ENCODE measurements around the gene MYL12A. TPM values are rescaled to one million over a fixed set of nuclear protein-coding genes. Genes with fewer than 3 reads are reported as not detected.

Gene MYL12A
- total and polyA plus RNA-seq, 3 experiments from 2014 or later: 338 to 3,038 (median 348) TPM

DNA sequence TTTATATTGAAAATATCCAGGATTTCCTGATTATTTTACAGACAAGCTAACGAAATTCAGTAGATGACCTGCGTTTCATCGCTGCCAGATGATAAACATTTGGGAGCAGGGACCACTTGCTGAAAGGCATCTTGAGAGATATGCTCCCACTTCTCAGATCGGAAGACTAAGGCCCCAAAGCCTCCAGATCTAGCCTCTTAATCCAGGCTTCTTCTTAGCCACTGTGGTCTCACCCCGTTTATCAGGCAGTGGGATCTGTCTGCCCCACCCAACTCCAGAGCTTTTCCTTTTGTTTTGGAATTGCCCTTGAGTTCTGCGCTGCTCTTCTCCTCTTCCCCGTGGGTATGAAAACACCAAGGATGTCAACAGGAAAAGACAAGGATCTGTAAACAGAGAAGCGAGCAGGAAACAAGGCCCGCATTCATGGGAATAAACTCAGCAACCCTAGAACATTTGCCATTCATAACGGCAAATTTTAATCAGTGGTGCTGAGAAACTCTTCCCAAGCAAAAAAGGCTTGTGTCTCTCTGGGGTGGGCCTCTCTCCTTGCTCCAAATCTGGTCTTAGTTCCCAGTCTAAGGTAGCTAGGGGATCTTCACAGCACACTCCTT lies 35.8 kb downstream of the MYL12A start:
- peaks cover 0 to 9% (median 2%) of the 10 kb centered on the region in 3 donors for H3K36me3 Mint-ChIP-seq
- H3K27me3 ChIP-seq (ENCODE audit: insufficient read depth, low read length, poor library complexity, severe bottlenecking): no peaks in the 10 kb centered on the region
- CTCF ChIA-PET: interaction anchor here (1.2 to 8.6 kb wide), 8 partner anchors 12 to 712 kb away, joined by 3 to 113 read pairs (median 8); no protein-coding TSS in a partner anchor
- peaks cover 0 to 2% (median 0%) of the 10 kb centered on the region in 5 donors for H3K9me3 Mint-ChIP-seq
- no peaks in the 10 kb centered on the region for H3K36me3 ChIP-seq (ENCODE audit: insufficient read depth, low read length)
- no peak overlapping the region for H3K27ac Mint-ChIP-seq
- no peaks in the 10 kb centered on the region for H3K9me3 ChIP-seq (ENCODE audit: low read length)
- POLR2A ChIA-PET: no interaction called here
- H3K4me3 Mint-ChIP-seq: no peak overlapping the region
- no peaks in the 10 kb centered on the region for H3K4me1 Mint-ChIP-seq
- DNase-seq: no peak
- peaks cover 0 to 2% of the 10 kb centered on the region in 2 donors for H3K27me3 Mint-ChIP-seq
- no peak overlapping the region for H3K27ac ChIP-seq (ENCODE audit: low read depth, low read length)
- no peak overlapping the region for H3K4me3 ChIP-seq (ENCODE audit: low read length)
- H3K4me1 ChIP-seq (ENCODE audit: insufficient read depth, low read length): no peaks in the 10 kb centered on the region

DNA sequence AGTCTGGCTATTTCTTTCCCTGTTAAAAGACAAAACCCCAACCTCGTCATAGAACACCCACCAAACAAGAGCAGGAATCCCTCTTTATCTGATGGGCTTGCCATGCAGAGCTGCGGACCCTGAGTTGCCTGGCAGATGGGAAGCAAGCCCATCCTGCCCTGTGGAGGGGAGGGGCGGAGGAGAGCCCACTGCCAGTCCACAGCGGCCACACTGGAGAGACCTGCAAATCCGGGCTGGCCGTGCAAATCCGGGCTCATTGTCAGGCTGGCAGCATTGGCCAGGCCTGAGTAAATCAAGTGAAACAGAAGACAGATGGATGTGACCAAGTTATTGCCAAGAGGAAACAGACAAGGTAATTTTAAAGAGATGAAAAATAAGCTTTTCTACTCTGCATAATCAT lies 36.3 kb downstream of the MYL12A start:
- DNase-seq: no peak
- Histone ChIP-seq H3K36me3 (ENCODE audit: insufficient read depth, low read length) (no peaks in the 10 kb centered on the region), H3K9me3 (ENCODE audit: low read length) (no peaks in the 10 kb centered on the region), H3K27ac (ENCODE audit: low read depth, low read length) (no peak overlapping the region), H3K4me3 (ENCODE audit: low read length) (no peak overlapping the region), H3K27me3 (ENCODE audit: insufficient read depth, low read length, poor library complexity, severe bottlenecking) (no peaks in the 10 kb centered on the region), H3K4me1 (ENCODE audit: insufficient read depth, low read length) (no peaks in the 10 kb centered on the region)
- Mint-ChIP-seq H3K9me3 (peaks cover 0 to 2% (median 0%) of the 10 kb centered on the region in 5 donors), H3K27ac (no peak overlapping the region), H3K27me3 (peaks cover 0 to 2% of the 10 kb centered on the region in 2 donors), H3K4me1 (no peaks in the 10 kb centered on the region), H3K4me3 (no peak overlapping the region), H3K36me3 (peaks cover 0 to 4% (median 2%) of the 10 kb centered on the region in 3 donors)
- ChIA-PET POLR2A (interaction anchor here (0.5 kb wide), 1 partner anchor 318 kb away, joined by 3 read pairs; no protein-coding TSS in a partner anchor), CTCF (interaction anchor here (1.3 to 8.6 kb wide), 6 partner anchors 14 to 711 kb away, joined by 3 to 113 read pairs (median 10); no protein-coding TSS in a partner anchor)

DNA sequence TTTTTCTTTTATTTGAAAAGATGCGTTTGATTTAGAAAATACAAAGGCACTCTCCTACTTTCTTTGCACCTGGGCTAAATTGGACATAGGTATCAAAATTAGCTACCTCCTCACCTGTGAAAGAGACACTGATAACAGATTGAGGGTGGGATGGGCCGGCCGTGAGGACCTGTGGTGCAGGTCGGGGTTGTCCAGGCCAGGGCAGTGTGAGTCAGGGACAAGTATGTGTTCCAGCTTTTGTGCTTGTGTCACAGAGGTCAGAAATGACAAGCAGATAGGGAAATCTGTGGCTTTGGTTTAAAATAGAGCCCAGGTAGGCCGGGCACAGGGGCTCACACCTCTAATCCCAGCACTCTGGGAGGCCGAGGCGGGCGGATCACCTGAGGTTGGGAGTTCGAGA lies 36.9 kb downstream of the MYL12A start:
- Mint-ChIP-seq H3K36me3 (no peaks in the 10 kb centered on the region), H3K9me3 (peaks cover 0 to 2% (median 0%) of the 10 kb centered on the region in 5 donors), H3K27ac (peak overlapping the region in 1 of 8 donors; percentile 47), H3K4me1 (no peaks in the 10 kb centered on the region), H3K27me3 (peaks cover 0 to 2% of the 10 kb centered on the region in 2 donors), H3K4me3 (no peak overlapping the region)
- Histone ChIP-seq H3K4me3 (ENCODE audit: low read length) (no peak overlapping the region), H3K27ac (ENCODE audit: low read depth, low read length) (no peak overlapping the region), H3K9me3 (ENCODE audit: low read length) (no peaks in the 10 kb centered on the region), H3K27me3 (ENCODE audit: insufficient read depth, low read length, poor library complexity, severe bottlenecking) (no peaks in the 10 kb centered on the region), H3K4me1 (ENCODE audit: insufficient read depth, low read length) (no peaks in the 10 kb centered on the region), H3K36me3 (ENCODE audit: insufficient read depth, low read length) (no peaks in the 10 kb centered on the region)
- ChIA-PET CTCF (interaction anchor here (1.3 to 8.6 kb wide), 3 partner anchors 13 to 381 kb away, joined by 3 to 113 read pairs (median 22); no protein-coding TSS in a partner anchor), POLR2A (interaction anchor here (0.5 kb wide), 1 partner anchor 318 kb away, joined by 3 read pairs; no protein-coding TSS in a partner anchor)
- no peak for DNase-seq

DNA sequence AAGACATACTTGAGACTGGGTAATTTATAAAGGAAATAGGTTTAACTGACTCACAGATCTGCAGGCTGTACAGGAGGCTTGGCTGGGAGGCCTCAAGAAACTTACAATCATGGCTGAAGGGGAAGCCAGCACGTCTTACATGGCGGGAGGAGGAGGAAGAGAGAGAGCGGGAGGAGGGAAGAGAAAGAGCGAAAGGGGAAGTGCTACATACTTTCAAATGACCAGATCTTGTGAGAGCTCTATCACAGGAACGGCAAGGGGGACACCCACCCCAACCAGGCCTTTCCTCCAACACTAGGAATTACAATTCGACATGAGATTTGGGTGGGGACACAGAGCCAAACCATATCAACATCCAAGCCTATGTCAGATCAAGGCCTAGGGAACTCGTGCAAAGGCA lies 38.6 kb downstream of the MYL12A start:
- ChIA-PET POLR2A (interaction anchor here (0.8 kb wide), 1 partner anchor 310 kb away, joined by 4 read pairs; no protein-coding TSS in a partner anchor), CTCF (interaction anchor here (1.6 to 8.6 kb wide), 2 partner anchors 11 to 379 kb away, joined by 9 to 113 read pairs; no protein-coding TSS in a partner anchor)
- H3K27me3 Mint-ChIP-seq: peaks cover 2 to 4% of the 10 kb centered on the region in 2 donors
- H3K36me3 Mint-ChIP-seq: peaks cover 0 to 8% (median 0%) of the 10 kb centered on the region in 3 donors
- Histone ChIP-seq H3K27me3 (ENCODE audit: insufficient read depth, low read length, poor library complexity, severe bottlenecking) (no peaks in the 10 kb centered on the region), H3K27ac (ENCODE audit: low read depth, low read length) (no peak overlapping the region), H3K4me1 (ENCODE audit: insufficient read depth, low read length) (no peaks in the 10 kb centered on the region), H3K4me3 (ENCODE audit: low read length) (no peak overlapping the region), H3K36me3 (ENCODE audit: insufficient read depth, low read length) (no peaks in the 10 kb centered on the region), H3K9me3 (ENCODE audit: low read length) (no peaks in the 10 kb centered on the region)
- no peak overlapping the region for H3K27ac Mint-ChIP-seq
- H3K4me3 Mint-ChIP-seq: no peak overlapping the region
- no peaks in the 10 kb centered on the region for H3K4me1 Mint-ChIP-seq
- DNase-seq: no peak
- peaks cover 2 to 11% (median 8%) of the 10 kb centered on the region in 5 donors for H3K9me3 Mint-ChIP-seq

DNA sequence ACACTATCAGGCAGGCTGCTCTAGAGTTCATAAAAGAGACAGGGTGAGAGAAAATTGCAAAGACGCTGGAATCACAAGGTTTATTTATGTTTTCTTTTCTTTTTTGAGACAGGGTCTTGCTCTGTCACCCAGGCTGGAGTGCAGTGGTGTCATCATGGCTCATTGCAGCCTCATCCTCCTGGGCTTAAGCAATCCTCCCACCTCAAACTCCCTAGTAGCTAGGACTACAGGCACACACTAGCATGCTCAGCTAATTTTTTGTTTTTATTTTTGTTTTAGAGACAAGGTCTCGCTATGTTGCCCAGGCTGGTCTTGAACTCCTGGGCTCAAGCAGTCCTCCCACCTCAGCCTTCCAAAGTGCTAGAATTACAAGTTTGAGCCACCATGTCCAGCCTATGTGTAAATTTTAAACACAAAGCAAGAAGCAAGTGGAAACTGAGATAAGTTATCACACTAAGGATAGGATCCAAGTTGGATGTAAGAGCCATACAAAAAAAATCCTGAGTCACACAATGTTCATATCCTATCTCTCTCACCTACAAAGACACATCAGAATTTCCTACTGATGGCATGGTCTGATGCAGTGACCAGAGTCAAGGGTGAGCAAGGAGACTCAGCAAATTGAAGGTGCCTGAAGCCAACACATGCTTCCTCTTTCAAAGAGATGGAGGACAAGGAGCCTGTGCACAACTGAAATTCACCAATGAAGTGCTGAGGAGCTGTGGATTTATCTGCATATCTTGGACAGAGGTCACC lies 45.8 kb downstream of the MYL12A start:
- H3K27me3 Mint-ChIP-seq: peaks cover 4 to 5% of the 10 kb centered on the region in 2 donors
- Histone ChIP-seq H3K4me1 (ENCODE audit: insufficient read depth, low read length) (peaks cover 12% of the 10 kb centered on the region), H3K27me3 (ENCODE audit: insufficient read depth, low read length, poor library complexity, severe bottlenecking) (no peaks in the 10 kb centered on the region), H3K36me3 (ENCODE audit: insufficient read depth, low read length) (no peaks in the 10 kb centered on the region), H3K9me3 (ENCODE audit: low read length) (no peaks in the 10 kb centered on the region), H3K27ac (ENCODE audit: low read depth, low read length) (no peak overlapping the region), H3K4me3 (ENCODE audit: low read length) (no peak overlapping the region)
- H3K4me1 Mint-ChIP-seq: peaks cover 8 to 12% (median 11%) of the 10 kb centered on the region in 3 donors
- H3K9me3 Mint-ChIP-seq: peaks cover 13 to 22% (median 13%) of the 10 kb centered on the region in 5 donors
- ChIA-PET POLR2A (no interaction called here), CTCF (interaction anchor here (1.5 kb wide), 1 partner anchor 373 kb away, joined by 3 read pairs; no protein-coding TSS in a partner anchor)
- H3K27ac Mint-ChIP-seq: no peak overlapping the region
- DNase-seq: no peak
- H3K4me3 Mint-ChIP-seq: peak overlapping the region in 1 of 7 donors; percentile 6
- H3K36me3 Mint-ChIP-seq: peaks cover 0 to 24% (median 3%) of the 10 kb centered on the region in 3 donors

DNA sequence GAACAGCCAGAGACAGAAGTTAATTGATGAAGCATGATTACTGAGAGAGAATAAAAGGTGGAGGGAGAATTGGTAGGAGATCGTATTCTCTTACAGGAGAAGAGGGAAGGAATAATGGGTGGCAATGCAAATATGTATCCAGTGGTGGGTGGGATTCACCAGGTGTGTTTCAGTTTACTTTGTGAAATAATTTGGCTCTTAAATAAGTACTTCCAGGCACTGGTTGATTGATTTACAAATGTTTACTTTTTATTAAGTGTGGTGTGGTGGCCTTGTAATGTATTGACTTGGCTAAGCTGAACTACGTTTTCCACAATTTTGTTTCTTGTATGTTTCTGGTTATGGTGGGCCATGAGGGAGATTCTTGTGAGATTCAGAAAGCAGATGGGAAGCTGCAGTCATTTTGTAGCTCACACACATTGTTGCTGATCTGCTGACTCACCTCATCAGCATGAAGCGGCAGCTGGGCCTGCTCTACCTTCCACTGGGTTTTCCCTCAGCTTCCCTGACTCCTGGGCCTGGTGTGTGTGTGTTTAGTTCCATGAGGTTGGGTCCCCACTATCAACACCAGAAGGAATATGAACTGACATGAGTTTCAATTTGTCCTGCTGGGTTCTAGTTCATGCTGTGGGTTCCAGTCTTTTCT lies 47.0 kb downstream of the MYL12A start:
- peaks cover 8 to 12% (median 11%) of the 10 kb centered on the region in 3 donors for H3K4me1 Mint-ChIP-seq
- Histone ChIP-seq H3K9me3 (ENCODE audit: low read length) (no peaks in the 10 kb centered on the region), H3K36me3 (ENCODE audit: insufficient read depth, low read length) (no peaks in the 10 kb centered on the region), H3K4me1 (ENCODE audit: insufficient read depth, low read length) (peaks cover 12% of the 10 kb centered on the region), H3K27me3 (ENCODE audit: insufficient read depth, low read length, poor library complexity, severe bottlenecking) (peaks cover 5% of the 10 kb centered on the region), H3K27ac (ENCODE audit: low read depth, low read length) (no peak overlapping the region), H3K4me3 (ENCODE audit: low read length) (no peak overlapping the region)
- H3K36me3 Mint-ChIP-seq: peaks cover 0 to 24% (median 3%) of the 10 kb centered on the region in 3 donors
- peak overlapping the region in 2 of 7 donors; percentile 15 to 53 for H3K4me3 Mint-ChIP-seq
- peak overlapping the region in 1 of 8 donors; percentile 21 for H3K27ac Mint-ChIP-seq
- ChIA-PET POLR2A (no interaction called here), CTCF (interaction anchor here (1.3 to 2.1 kb wide), 4 partner anchors 12 to 372 kb away, joined by 3 to 6 read pairs (median 5); no protein-coding TSS in a partner anchor)
- peaks cover 5 to 13% of the 10 kb centered on the region in 2 donors for H3K27me3 Mint-ChIP-seq
- peaks cover 13 to 25% (median 15%) of the 10 kb centered on the region in 5 donors for H3K9me3 Mint-ChIP-seq
- no peak for DNase-seq

Data from CD8-positive, alpha-beta memory T cell (primary cell).